NCI-H1694 (cell line): ENCODE data around the gene ZNF785.
"Not testable (repeated sequence)": the region's sequence is repeated elsewhere in the genome, so short reads cannot be mapped to it uniquely, and the experiment has no call there.

Experiments
- DNase-seq: peaks from one replicate; lab custom pipeline; 2025; lab: John Stamatoyannopoulos, UW

ZNF785 gene

GRCh38 chr16:30602616-30603277, 17.2 kb upstream of the ZNF785 start:
- no peak for DNase-seq

DNA sequence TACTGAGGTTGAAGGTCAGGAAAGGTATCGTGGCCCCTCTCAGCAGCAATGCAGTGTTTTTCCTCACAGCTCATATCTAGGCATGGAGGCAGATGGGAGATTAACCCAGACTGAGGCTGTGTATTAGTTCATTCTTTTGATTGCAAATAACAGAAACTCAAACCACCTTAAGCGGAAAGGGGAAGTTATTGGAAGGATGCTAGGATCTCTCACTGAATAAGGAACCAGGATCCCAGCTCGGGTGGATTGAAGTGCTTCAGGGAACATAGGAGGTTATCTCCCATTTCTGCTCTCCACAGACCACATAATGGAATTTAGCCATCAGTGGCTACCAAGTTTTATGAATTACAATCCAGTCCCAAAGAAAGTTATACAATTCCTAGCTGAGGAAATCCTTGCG, 16.5 kb upstream of the ZNF785 start:
- DNase-seq, result no peak

DNA sequence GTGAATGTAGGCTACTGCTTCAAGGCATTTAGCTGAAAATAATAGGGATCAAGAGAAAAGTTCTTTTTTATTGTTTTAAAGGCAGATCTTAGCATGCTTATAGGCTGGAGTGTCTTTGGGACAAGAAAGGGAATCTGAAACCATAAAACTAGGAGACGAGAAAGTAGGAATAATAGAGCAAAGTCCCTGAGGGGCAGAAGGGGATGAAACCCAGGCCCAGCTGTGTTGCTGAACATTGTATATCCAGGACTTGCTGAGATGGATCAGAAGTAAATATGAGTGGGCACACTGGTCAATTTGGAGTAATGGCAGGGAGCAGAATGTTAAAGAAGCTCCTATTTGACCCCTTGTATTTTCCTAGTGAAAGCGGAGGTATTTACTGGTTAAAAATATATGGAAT, 15.4 kb upstream of the ZNF785 start:
- no peak for DNase-seq

DNA sequence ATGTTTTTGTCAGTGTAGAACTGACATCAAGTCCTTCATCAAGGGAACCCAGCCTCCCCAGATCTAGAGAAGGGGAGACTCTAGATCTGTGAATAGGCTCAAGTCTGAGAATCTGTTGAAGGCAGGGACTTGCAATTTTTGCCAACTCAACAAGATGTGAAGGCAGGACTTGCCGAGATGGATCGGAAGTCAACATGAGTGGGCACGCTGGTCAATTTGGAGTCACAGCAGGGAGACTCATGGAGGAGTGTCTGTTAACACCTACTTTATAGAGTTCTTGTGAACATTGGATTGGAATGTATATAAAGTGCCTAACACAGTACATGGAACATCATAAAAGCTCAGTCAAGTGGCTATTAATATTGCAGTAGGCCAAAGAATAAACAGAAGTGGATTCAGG, 14.7 kb upstream of the ZNF785 start:
- no peak for DNase-seq

DNA sequence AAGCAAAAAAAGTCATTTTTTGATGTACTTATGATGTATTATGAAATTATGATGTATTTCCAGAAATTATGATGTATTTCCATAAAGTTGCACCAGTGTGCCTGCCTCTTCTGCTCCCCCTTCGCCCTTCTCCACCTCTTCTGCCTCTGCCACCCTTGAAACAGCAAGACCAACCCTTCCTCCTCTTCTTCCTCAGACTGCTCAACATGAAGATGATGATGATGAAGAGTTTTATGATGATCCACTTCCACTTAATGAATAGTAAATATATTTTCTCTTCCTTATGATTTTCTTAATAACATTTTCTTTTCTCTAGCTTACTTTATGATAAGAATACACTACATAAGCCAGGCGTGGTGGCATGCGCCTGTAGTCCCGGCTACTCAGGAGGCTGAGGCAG, 7.4 kb upstream of the ZNF785 start:
- DNase-seq, result no peak

GRCh38 chr16:30590869-30591268, 5.4 kb upstream of the ZNF785 start:
- DNase-seq, result not testable (repeated sequence)

- DNase-seq, result not testable (repeated sequence)
Observed at GRCh38 chr16:30589582-30589981, 4.1 kb upstream of the ZNF785 start.

DNA sequence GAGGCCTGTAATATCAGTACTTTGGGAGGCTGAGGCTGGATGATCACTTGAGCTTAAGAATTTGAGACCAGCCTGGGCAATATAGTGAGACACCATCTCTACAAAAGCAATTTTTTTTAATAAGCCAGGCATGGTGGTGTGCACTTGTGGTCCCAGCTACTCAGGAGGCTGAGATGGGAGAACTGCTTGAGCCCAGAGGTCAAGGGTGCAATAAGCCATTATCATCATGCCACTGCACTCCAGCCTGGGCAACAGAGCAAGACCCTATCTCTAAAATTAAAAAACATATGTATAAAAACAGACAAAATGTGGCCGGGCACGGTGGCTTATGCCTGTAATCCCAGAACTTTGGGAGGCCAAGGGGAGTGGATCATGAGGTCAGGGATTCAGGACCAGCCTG, 3.2 kb upstream of the ZNF785 start:
- no peak for DNase-seq

- no peak for DNase-seq
Observed at GRCh38 chr16:30585022-30585399, 486 bp downstream of the ZNF785 start.

DNA sequence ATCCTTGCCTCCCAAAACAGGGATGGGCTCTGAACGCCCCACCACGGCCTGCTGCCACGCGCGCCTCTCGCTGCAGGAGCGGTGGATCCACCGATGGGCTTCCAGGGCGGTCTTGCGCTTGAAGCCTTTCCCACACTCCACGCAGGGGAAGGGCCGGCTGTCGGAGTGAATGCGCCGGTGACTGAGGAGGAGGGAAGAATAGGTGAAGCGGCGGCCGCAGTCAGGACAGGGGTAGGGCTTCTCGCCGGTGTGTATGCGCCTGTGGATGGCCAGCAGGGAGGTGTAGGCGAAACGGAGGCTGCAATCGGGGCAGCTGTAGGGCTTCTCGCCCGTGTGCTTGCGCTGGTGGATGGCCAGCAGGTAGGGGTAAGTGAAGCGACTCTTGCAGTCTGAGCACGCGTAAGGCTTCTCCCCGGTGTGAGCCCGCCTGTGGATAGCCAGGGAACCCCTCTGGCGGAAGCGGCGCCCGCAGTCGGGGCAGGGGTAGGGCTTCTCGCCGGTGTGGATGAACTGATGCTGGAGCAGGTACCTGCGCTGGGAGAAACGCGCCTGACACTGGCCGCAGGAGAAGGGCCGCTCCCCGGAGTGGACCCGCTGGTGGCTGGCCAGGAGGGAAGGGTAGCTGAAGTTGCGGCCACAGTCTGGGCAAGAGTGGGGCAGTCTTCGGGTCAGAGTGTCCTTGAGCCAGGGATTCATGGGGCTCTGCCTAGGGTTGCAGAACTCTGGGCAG, 2.7 kb downstream of the ZNF785 start:
- no peak for DNase-seq

- DNase-seq, result no peak
Observed at GRCh38 chr16:30581457-30581856, 4.0 kb downstream of the ZNF785 start.

DNA sequence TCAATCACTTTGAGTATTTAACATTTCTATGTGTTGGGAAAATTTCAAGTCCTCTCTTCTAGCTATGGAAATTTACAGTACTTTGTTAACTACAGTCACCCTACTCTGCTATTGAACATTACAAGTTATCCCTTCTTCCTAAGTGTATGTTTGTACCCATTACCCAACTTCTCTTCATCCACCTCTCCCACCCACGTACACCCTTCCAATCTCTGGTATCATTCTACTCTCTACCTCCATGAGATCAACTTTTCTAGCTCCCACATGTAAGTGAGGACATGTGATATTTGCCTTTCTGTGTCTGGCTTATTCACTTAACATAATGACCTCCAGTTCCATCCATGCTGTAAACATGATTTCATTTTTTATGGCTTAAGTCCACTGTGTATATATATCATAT, 10.8 kb downstream of the ZNF785 start:
- DNase-seq, result no peak

DNA sequence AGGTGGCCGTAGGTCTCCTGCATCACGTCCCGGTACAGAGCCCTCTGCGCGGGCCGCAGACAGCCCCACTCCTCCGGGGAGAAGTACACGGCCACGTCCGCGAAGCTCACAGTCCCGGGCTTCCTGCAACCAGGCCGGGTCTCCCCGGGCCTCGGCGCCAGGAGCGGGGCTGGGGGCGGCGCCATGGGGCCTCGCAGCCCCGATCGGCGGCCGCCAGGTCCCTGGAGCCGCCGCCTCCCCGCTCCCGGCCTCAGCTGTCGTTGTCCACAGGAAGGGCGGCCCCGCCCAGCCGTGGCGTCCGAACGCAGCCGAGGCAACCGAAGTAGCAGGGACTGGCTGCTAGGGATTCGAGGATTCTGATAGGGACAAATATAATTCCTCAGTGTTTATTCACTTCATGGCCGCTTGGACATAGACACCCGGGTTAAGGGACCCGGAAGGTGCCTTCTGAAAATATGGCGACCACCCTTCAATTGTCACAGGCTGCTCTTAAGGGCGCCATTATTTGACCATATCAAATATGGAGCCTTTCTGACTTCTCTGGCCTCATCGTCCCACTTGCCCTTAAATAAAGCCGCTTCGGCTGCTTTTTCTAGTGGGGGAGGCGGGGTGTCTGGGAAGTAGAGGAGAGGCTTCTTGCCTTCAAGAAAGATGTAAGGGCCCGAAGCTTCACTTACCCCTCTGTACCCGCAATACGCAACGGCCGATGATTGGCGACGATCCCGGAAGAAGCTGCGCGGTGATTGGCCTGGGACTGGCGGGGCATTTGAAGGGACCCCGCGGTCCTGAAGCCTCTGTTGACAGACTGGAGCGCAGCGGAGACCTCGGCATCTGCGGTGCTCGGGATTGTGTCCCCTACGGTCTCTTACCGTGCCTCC, 13.8 kb downstream of the ZNF785 start, which contains the start of gene ZNF688:
Gene ZNF688, minus strand, starts transcription at position 270 of the 878 bp plus-strand sequence. Its CDS starts 85 bp downstream, at position 185.
- DNase-seq, result peak; percentile 89

- DNase-seq, result no peak
Observed at GRCh38 chr16:30570636-30571444, 14.7 kb downstream of the ZNF785 start.

DNA sequence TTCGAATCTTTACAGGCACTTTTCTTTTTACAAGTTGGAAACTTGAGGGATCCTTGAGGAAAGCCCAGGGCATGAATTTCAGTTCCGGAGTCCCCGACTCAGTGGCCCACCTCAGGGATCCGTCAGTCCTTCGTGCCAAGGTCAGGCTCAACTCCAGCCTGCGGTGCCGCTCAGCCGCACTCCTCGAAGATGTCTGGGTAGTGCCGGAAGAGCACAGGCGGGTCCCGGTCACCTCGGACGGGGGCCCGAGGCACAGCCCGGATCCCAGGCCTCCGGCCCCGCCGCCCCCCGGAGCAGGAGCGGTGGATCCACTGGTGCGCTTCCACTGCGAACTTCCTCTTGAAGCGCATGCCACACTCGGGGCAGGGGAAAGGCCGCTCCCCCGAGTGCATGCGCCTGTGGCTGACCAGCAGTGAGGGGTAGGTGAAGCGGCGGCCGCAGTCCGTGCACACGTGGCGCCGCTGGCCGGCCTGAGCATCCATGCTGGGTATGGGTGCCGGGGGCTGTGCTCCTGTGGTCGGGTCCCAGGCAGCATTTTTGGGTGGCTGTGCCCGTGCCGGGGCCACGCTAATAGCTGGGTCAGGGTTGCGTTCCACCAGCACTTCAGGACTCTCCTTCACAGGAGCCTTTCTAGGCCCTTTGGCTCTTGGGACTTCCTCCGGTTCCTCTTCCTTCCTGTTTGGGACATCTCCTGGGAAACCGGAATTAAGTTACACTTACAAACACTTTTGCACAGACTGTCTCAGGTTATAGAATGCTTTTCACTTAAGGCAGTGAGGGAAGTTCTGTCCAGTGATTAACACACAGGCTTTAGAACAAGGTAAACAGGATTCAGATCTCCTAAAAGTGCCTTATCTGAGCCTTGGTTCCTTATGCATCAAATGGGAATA, 15.5 kb downstream of the ZNF785 start:
- no peak for DNase-seq

- no peak for DNase-seq
Observed at GRCh38 chr16:30569281-30569680, 16.2 kb downstream of the ZNF785 start.

- DNase-seq, result no peak
Observed at GRCh38 chr16:30567991-30568638, 17.4 kb downstream of the ZNF785 start.

GRCh38 chr16:30567160-30567990, 18.1 kb downstream of the ZNF785 start:
- no peak for DNase-seq

DNA sequence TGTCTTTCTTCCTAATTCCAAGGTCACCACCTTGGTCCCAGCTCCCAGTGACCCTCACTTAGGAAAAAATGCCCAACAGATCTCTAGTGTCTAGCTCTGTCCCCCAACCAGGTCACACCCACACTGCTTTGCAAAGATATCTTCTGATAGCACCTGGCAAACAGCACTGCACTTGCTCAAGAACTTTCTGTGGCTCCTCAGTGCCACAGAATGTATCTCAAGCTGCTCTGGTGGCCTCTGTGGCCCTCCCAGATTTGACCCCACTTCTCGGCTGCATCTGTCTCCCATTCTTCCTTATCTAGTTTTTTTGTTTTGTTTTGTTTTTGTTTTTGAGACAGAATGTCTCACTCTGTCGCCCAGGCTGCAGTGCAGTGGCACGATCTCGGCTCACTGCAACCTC, 19.0 kb downstream of the ZNF785 start:
- DNase-seq, result no peak
